PC-9 (cell line): ENCODE data around the gene ACER3. TPM values are rescaled to one million over a fixed set of nuclear protein-coding genes. Genes with fewer than 3 reads are reported as not detected.

ENCODE experiments used
- BruUV-seq: library from RNA; stranded (reverse); fragments of 400-500 nt; replicated peaks from 2 replicates; lab custom pipeline; 2021; lab: Mats Ljungman, UMichigan
- CTCF ChIA-PET: fragments of 300-600 bp; sonication (Branson Sonifier 250); formaldehyde crosslinking; loops from one replicate; lab custom pipeline; 2022; ENCODE audit warnings: antibody characterized with exemption; lab: Charles Lee
- POLR2A ChIA-PET: fragments of 300-600 bp; sonication (Branson Sonifier 250); formaldehyde crosslinking; loops from one replicate; lab custom pipeline; 2022; ENCODE audit warnings: antibody characterized with exemption; ENCODE audit not compliant: unreplicated experiment; lab: Charles Lee
- DNase-seq, 2 experiments: peaks; one replicate each; pipeline versions ENCODE4 v3.0.0 to v3.0.0-alpha.2; 2015 to 2022; ENCODE audit warnings: mixed read lengths in 1 of 2
- H2AFZ ChIP-seq: fragments of 200-600 bp; sonication (generic); 2 replicates; pipeline ENCODE4 v1.8.1; 2017; ENCODE audit warnings: antibody characterized with exemption
- H3F3A ChIP-seq: fragments of 200-600 bp; sonication (generic); 2 replicates; pipeline ENCODE4 v1.8.1; 2017; ENCODE audit warnings: antibody characterized with exemption, mild to moderate bottlenecking, low read depth; ENCODE audit not compliant: insufficient read depth
- H3K27ac ChIP-seq: fragments of 200-600 bp; sonication (generic); 2 replicates; pipeline ENCODE4 v1.6.1; 2016; ENCODE audit warnings: mixed run types
- H3K27me3 ChIP-seq: fragments of 200-600 bp; sonication (generic); 2 replicates; pipeline ENCODE4 v1.6.1; 2016; ENCODE audit warnings: low read depth, mixed run types; ENCODE audit not compliant: insufficient read depth
- H3K36me3 ChIP-seq: fragments of 200-600 bp; sonication (generic); 2 replicates; pipeline ENCODE4 v1.6.1; 2016; ENCODE audit warnings: low read depth, mixed run types
- H3K4me1 ChIP-seq: fragments of 200-600 bp; sonication (generic); replicated peaks from 2 replicates; pipeline ENCODE4 v1.6.1; 2016; ENCODE audit warnings: mixed run types; ENCODE audit not compliant: insufficient read depth
- H3K4me2 ChIP-seq: fragments of 200-600 bp; sonication (generic); 2 replicates; pipeline ENCODE4 v1.6.1; 2017; ENCODE audit warnings: mixed run types
- H3K4me3 ChIP-seq: fragments of 200-600 bp; sonication (generic); 2 replicates; pipeline ENCODE4 v1.6.1; 2016; ENCODE audit warnings: mixed run types
- H3K79me2 ChIP-seq: fragments of 200-600 bp; sonication (generic); 2 replicates; pipeline ENCODE4 v1.6.1; 2017; ENCODE audit warnings: low read depth, mixed run types
- H3K9me2 ChIP-seq: fragments of 200-600 bp; sonication (generic); 2 replicates; pipeline ENCODE4 v1.8.1; 2017; ENCODE audit warnings: mild to moderate bottlenecking; ENCODE audit not compliant: insufficient read depth
- H3K9me3 ChIP-seq: fragments of 200-600 bp; sonication (generic); 2 replicates; pipeline ENCODE4 v1.8.1; 2016; ENCODE audit warnings: low read depth; ENCODE audit not compliant: insufficient read depth
- H4K20me1 ChIP-seq: fragments of 200-600 bp; sonication (generic); 2 replicates; pipeline ENCODE4 v1.8.1; 2017; ENCODE audit not compliant: insufficient read depth
- EZH2 ChIP-seq: fragments of 200-600 bp; sonication (generic); IDR thresholded peaks from 2 replicates; pipeline ENCODE4 v1.8.0; 2017; ENCODE audit warnings: antibody characterized with exemption, low read depth
- intact Hi-C: fragments of 100-400 bp; cut with micrococcal nuclease; formaldehyde crosslinking; loops from one replicate; pipeline ENCODE4 v1.10.0; 2022; ENCODE audit not compliant: unreplicated experiment
- total RNA-seq: library from RNA; stranded (reverse); gene quantifications from 2 replicates; pipeline ENCODE4 v1.2.3, GENCODE V29; 2021
- TF ChIP-seq, protein P1 (sequence below): fragments of 200-600 bp; sonication (generic); conservative IDR thresholded peaks from 2 replicates; pipeline ENCODE4 v1.6.1; 2017; ENCODE audit warnings: mixed run types, antibody characterized with exemption, mild to moderate bottlenecking, moderate library complexity

ACER3 gene
- total RNA-seq, 1 experiment from 2014 or later = 21.3 TPM

- Histone ChIP-seq H3K27me3 (no peaks in the 10 kb centered on the region), H3K4me2 (no peak overlapping the region), H3K36me3 (no peaks in the 10 kb centered on the region), H3K27ac (no peak overlapping the region), H3K9me3 (no peaks in the 10 kb centered on the region), H3K79me2 (no peaks in the 10 kb centered on the region), H3F3A (peaks cover 11% of the 10 kb centered on the region; the same call in 1 of the 2 replicates), H3K4me3 (no peak overlapping the region), H2AFZ (no peak overlapping the region), H3K9me2 (no peaks in the 10 kb centered on the region), H3K4me1 (peaks cover 33% of the 10 kb centered on the region), H4K20me1 (no peaks in the 10 kb centered on the region)
- ChIA-PET CTCF (interaction anchor here (0.8 to 1.1 kb wide), 2 partner anchors 118 to 315 kb away, joined by 3 to 4 read pairs; no protein-coding TSS in a partner anchor), POLR2A (no interaction called here)
- no peak for TF ChIP-seq EZH2
- TF ChIP-seq, protein P1, sequence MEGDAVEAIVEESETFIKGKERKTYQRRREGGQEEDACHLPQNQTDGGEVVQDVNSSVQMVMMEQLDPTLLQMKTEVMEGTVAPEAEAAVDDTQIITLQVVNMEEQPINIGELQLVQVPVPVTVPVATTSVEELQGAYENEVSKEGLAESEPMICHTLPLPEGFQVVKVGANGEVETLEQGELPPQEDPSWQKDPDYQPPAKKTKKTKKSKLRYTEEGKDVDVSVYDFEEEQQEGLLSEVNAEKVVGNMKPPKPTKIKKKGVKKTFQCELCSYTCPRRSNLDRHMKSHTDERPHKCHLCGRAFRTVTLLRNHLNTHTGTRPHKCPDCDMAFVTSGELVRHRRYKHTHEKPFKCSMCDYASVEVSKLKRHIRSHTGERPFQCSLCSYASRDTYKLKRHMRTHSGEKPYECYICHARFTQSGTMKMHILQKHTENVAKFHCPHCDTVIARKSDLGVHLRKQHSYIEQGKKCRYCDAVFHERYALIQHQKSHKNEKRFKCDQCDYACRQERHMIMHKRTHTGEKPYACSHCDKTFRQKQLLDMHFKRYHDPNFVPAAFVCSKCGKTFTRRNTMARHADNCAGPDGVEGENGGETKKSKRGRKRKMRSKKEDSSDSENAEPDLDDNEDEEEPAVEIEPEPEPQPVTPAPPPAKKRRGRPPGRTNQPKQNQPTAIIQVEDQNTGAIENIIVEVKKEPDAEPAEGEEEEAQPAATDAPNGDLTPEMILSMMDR = no peak
- DNase-seq = no peak
- intact Hi-C loops = loop anchor here (5.0 kb wide), 1 partner anchor 100 kb away; no protein-coding TSS in a partner anchor
- BruUV-seq = no TSS peak
Observed at GRCh38 chr11:77037057-77037456, 176.3 kb downstream of the ACER3 start.

DNA sequence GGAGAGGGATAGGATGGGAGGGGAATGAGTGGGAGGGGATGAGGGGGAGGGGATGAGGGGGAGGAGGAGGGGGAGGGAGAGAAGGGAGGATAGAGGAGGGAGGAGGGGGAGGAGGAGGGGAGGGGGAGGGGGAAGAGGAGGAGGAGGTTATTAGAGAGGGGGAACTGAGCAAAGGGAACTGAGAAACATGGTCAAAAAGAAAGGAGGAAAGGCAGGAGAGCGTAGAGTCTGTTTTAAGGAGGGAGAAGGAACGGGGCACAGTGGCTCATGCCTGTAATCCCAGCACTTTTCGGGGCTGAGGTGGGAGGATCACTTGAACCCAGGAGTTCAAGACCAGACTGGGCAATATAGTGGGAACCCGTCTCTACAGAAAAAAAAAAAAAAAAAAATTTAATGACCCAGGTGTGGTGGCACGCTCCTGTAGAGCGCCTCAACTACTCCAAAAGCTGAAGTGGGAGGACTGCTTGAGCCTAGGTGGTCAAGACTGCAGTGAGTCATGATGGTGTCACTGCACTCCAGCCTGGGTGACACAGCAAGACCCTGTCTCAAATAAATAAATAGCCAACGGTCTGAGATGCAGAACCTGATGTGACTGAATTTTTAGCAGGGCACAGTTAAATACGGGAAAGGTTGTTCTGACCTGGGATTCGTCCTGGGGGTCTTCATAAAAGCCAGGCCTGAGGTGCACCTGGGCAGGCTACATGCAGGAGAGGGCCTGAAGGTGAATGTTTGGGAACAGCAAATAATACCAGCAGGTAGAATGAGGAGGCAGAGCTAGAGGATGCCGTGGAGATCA lies 177.5 kb downstream of the ACER3 start:
- Histone ChIP-seq H3K9me3 (no peaks in the 10 kb centered on the region), H3K4me2 (peak overlapping the region; percentile 42), H3K4me1 (peaks cover 33% of the 10 kb centered on the region), H4K20me1 (no peaks in the 10 kb centered on the region), H3K79me2 (no peaks in the 10 kb centered on the region), H2AFZ (no peak overlapping the region), H3K36me3 (no peaks in the 10 kb centered on the region), H3K27ac (no peak overlapping the region), H3K27me3 (no peaks in the 10 kb centered on the region), H3F3A (peaks cover 11% of the 10 kb centered on the region; the same call in 1 of the 2 replicates), H3K9me2 (no peaks in the 10 kb centered on the region), H3K4me3 (no peak overlapping the region)
- POLR2A ChIA-PET = interaction anchor here (0.5 to 0.6 kb wide), 2 partner anchors 9 to 120 kb away, joined by 5 to 19 read pairs; no protein-coding TSS in a partner anchor
- intact Hi-C loops = loop anchor here (5.0 kb wide), 1 partner anchor 101 kb away; no protein-coding TSS in a partner anchor
- CTCF ChIA-PET = interaction anchor here (0.5 to 1.1 kb wide), 4 partner anchors 9 to 316 kb away, joined by 3 to 5 read pairs (median 4); no protein-coding TSS in a partner anchor
- DNase-seq = peak; percentile 37 to 52
- TF ChIP-seq, protein P1 = no peak
- no peak for TF ChIP-seq EZH2
- BruUV-seq = no TSS peak

DNA sequence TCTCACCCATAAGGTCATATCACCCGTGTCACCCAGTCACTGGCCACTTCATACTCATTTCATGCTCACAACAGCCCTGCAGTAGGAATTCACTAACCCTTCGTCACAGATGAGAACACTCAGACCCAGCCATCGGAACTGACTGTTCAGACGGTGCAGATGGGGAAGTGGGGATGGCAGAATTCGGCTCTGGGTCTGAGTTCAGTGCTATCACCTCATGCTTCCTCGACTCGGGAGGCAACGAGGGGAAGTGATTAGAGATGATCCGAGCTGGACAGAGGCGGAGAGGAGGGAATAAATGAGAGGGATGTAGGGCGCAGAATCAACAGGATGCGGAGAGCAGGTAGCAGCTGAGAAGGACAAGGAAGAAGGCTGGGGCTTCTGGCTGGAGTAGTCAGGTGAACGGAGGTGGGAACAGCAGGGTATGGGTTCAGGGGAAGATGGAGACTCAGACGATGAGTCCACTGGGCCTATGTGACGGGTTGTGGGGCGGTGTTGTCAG lies 178.2 kb downstream of the ACER3 start:
- Histone ChIP-seq H3K36me3 (no peaks in the 10 kb centered on the region), H3K27me3 (no peaks in the 10 kb centered on the region), H3F3A (peaks cover 11% of the 10 kb centered on the region; the same call in 1 of the 2 replicates), H3K4me2 (peak overlapping the region; percentile 42), H3K9me3 (no peaks in the 10 kb centered on the region), H3K4me1 (peaks cover 33% of the 10 kb centered on the region), H4K20me1 (no peaks in the 10 kb centered on the region), H2AFZ (no peak overlapping the region), H3K27ac (no peak overlapping the region), H3K79me2 (no peaks in the 10 kb centered on the region), H3K4me3 (no peak overlapping the region), H3K9me2 (no peaks in the 10 kb centered on the region)
- no peak for TF ChIP-seq EZH2
- TF ChIP-seq, protein P1 = no peak
- intact Hi-C loops = loop anchor here (5.0 kb wide), 1 partner anchor 102 kb away; no protein-coding TSS in a partner anchor
- no peak for DNase-seq
- ChIA-PET POLR2A (interaction anchor here (0.5 kb wide), 1 partner anchor 8 kb away, joined by 5 read pairs; no protein-coding TSS in a partner anchor), CTCF (interaction anchor here (0.5 kb wide), 1 partner anchor 16 kb away, joined by 5 read pairs; no protein-coding TSS in a partner anchor)
- BruUV-seq = no TSS peak
